ENCODE results near the gene SGMS2.

DNA sequence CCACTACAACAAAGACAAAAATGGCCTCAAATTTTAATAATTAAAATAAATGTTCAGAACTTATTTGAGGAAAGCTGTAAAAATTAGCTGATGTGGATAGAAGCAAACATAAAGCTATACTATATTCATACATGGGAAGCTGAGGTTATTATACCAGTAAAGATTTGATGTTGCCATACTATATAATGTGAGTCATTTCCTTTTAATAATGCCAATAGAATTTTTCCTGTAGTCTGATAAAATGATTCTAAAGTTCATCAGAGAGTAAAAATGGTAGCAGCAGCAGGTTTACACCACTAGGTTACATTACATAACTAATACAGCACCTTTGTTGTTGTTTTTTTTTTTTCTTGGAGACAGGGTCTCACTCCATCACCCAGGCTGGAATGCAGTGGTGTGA lies 61.1 kb downstream of the SGMS2 start:
- TF ChIP-seq BHLHE40 (IDR thresholded peaks at IDR 0.05; ENCODE audit: borderline replicate concordance) (no peak), LEF1 (IDR thresholded peaks at IDR 0.05; ENCODE audit: borderline replicate concordance) (no peak), TARDBP (IDR thresholded peaks at IDR 0.05) (no peak), CTBP1 (IDR thresholded peaks at IDR 0.05; ENCODE audit: borderline replicate concordance) (no peak)

All from HEK293T (cell line).